ENCODE data around the gene SSR2. TPM values are rescaled to one million over a fixed set of nuclear protein-coding genes. Genes with fewer than 3 reads are reported as not detected.

Gene SSR2
- total and polyA plus RNA-seq, 9 donors: 261 to 601 (median 306) TPM

GRCh38 chr1:156060937-156061636, 40.3 kb upstream of the SSR2 start, which contains the start of gene RAB25:
Gene RAB25 (plus strand): TSS chr1:156061160. CDS start chr1:156061401, 241 bp downstream.
- H3K36me3 ChIP-seq: no peaks in the 10 kb centered on the region
- H3K27ac ChIP-seq: no peak within 1 kb of the TSS
- 58 to 71% (median 58%) methylated on average over 11 of the region's 11 CpGs for WGBS, 3 donors
- no peaks in the 10 kb centered on the region for H3K27me3 ChIP-seq
- intact Hi-C loops (cut with DNase I): no loop called here
- H3K4me3 ChIP-seq: no peak within 1 kb of the TSS
- DNase-seq: no peak
- H3K9me3 ChIP-seq: no peaks in the 10 kb centered on the region
- TF ChIP-seq EP300 (IDR thresholded peaks at IDR 0.05): no peak
- no peak for TF ChIP-seq CTCF (IDR thresholded peaks at IDR 0.05)
- H3K4me1 ChIP-seq (ENCODE audit: insufficient read depth): no peaks in the 10 kb centered on the region

DNA sequence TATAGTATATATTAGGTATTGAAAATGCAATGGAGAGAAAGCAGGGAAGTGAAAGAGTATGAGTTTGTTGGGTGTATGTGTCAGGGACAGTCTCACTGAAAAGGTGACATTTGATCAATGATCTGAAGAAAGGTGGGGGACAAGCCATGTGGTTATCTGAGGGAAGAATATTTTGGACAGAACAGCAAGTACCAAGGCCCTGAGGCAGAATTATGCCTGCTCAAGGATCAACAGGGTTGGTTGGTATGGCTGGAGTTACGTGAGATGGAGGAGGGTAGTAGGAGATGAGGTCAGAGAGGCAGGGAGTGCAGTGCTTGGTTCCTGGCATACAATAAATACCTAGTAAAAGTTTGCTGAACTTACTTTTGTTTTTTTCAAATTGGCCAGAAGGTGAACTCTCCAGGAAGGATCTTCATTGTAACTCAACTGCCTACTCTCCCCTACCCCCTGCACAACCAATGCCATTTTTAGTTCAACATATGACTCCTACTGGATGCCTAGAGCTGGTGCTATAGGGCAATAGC, 35.6 kb upstream of the SSR2 start:
- WGBS, 3 donors: 87 to 98% (median 97%) methylated on average over 1 of the region's 1 CpG
- H3K9me3 ChIP-seq: no peaks in the 10 kb centered on the region
- H3K4me1 ChIP-seq (ENCODE audit: insufficient read depth): no peaks in the 10 kb centered on the region
- H3K27me3 ChIP-seq: no peaks in the 10 kb centered on the region
- TF ChIP-seq CTCF (IDR thresholded peaks at IDR 0.05) (no peak), POLR2A (IDR thresholded peaks at IDR 0.05) (no peak)
- no peak overlapping the region for H3K4me3 ChIP-seq
- intact Hi-C loops (cut with DNase I): no loop called here
- no peak overlapping the region for H3K27ac ChIP-seq
- no peak for DNase-seq
- H3K36me3 ChIP-seq: no peaks in the 10 kb centered on the region

- Histone ChIP-seq H3K4me1 (ENCODE audit: insufficient read depth) (no peaks in the 10 kb centered on the region), H3K27me3 (no peaks in the 10 kb centered on the region), H3K9me3 (no peaks in the 10 kb centered on the region), H3K4me3 (peak overlapping the region; percentile 83), H3K27ac (peak overlapping the region in 1 of 2 donors; percentile 24), H3K36me3 (no peaks in the 10 kb centered on the region)
- intact Hi-C loops (cut with DNase I): loop anchor here in 1 of 4 donors (2.0 kb wide), 1 partner anchor 25 kb away; no protein-coding TSS in a partner anchor
- TF ChIP-seq POLR2A (IDR thresholded peaks at IDR 0.05) (no peak), EP300 (IDR thresholded peaks at IDR 0.05) (no peak), CTCF (IDR thresholded peaks at IDR 0.05) (no peak)
- no peak for DNase-seq
- 22 to 24% (median 23%) methylated on average over 17 of the region's 17 CpGs for WGBS, 3 donors
Measured at GRCh38 chr1:156055281-156056048, 34.7 kb upstream of the SSR2 start.

DNA sequence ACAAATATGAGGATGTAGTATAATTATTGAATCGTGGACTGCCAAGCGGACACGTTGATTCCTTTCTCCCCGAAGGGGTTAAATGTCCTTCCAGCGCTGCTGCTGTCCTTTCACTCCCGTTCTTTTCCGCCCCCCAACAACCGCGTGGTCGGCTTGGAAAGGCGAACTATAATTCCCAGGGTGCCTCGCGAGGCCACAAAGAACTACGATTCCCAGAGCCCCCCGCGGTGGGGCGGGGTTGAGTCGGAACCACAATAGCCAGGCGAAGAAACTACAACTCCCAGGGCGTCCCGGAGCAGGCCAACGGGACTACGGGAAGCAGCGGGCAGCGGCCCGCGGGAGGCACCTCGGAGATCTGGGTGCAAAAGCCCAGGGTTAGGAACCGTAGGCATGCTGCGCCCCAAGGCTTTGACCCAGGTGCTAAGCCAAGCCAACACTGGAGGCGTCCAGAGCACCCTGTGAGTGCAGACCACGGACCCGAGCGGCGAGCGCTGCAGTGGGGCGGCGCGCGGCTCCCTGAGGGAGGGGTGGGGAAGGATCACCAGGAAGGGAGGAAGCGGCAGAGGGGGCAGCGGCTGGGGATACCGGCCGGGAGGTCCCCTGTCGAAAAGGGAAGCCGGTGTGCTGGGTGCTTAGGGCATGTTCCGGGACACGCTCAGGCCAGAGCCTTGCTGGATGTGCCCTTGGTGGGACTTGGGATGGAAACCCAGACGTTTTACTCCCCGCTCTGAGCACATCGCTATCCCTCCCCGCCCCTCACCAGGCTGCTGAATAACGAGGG, 33.9 kb upstream of the SSR2 start, which contains the start of gene LAMTOR2:
TSS of gene LAMTOR2 (plus strand) at position 283 of the 781 bp plus-strand sequence. CDS start at position 391, 108 bp downstream.
- intact Hi-C loops (cut with DNase I): loop anchor here in 1 of 4 donors (2.0 kb wide), 1 partner anchor 26 kb away; no protein-coding TSS in a partner anchor

More for the DNA sequence above, 33.9 kb upstream of the SSR2 start, which contains the start of gene LAMTOR2:
- Histone ChIP-seq H3K27ac (peak within 1 kb of the TSS; percentile 82 to 84), H3K36me3 (no peaks in the 10 kb centered on the region), H3K27me3 (no peaks in the 10 kb centered on the region), H3K9me3 (no peaks in the 10 kb centered on the region), H3K4me1 (ENCODE audit: insufficient read depth) (no peaks in the 10 kb centered on the region), H3K4me3 (peak within 1 kb of the TSS; percentile 83)
- TF ChIP-seq EP300 (IDR thresholded peaks at IDR 0.05): no peak
- peak in 2 of 3 donors; percentile 8 to 25 for TF ChIP-seq CTCF (IDR thresholded peaks at IDR 0.05)
- TF ChIP-seq POLR2A (IDR thresholded peaks at IDR 0.05): peak; percentile 72
- peak; percentile 96 to 98 (median 98) for DNase-seq
- WGBS, 3 donors: 0 to 1% (median 0%) methylated on average over 52 to 53 of the region's 53 CpGs

Data from ovary (tissue), 9 donors.